HG03442 (cell line): Measurements from ENCODE around the gene QSOX2.

ENCODE experiments used
- ATAC-seq: cut with Tn5 transposase; IDR thresholded peaks from one replicate; pipeline ENCODE4 v1.9.1; 2021; ENCODE audit warnings: mild to moderate bottlenecking, moderate library complexity; ENCODE audit not compliant: unreplicated experiment

The QSOX2 gene

GRCh38 chr9:136204838-136205706, 40.5 kb downstream of the QSOX2 start, which contains the start of gene LHX3:
Gene LHX3, minus strand, starts transcription at chr9:136205128. Its CDS starts 116 bp downstream, at chr9:136205012.
- ATAC-seq, result no peak

DNA sequence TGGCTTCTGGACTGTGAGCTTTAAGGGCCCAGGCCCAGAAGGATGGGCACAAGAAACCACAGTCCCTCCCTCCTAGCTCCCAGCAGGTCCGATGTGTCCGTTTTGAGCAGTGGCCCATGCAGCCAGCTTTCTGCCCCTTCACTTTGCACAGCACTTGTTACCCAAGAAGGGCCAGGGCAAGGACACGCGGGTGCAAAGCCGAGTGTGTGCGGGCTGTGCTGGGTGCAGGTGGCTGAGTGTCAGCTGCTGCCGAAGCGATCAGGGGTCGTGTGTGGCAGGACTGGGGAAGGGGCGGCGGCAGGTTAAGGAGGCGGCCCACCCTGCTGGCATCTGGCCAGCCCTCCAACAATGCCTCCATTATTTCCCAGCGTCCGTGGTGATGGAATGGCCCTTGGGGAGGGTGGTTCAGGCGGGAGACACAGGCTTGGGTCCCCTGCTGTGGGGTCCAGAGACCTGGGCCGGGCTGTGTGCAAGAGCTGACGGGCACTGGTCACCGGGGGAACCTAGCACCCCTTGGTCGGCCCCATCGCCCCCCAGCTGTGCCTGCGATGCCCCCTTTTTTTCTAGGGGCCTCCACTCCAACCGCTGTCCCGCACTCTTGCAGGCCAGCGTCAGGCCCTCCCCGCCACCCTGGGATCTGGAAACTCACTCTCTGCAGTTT, 41.3 kb downstream of the QSOX2 start:
- ATAC-seq, result no peak

DNA sequence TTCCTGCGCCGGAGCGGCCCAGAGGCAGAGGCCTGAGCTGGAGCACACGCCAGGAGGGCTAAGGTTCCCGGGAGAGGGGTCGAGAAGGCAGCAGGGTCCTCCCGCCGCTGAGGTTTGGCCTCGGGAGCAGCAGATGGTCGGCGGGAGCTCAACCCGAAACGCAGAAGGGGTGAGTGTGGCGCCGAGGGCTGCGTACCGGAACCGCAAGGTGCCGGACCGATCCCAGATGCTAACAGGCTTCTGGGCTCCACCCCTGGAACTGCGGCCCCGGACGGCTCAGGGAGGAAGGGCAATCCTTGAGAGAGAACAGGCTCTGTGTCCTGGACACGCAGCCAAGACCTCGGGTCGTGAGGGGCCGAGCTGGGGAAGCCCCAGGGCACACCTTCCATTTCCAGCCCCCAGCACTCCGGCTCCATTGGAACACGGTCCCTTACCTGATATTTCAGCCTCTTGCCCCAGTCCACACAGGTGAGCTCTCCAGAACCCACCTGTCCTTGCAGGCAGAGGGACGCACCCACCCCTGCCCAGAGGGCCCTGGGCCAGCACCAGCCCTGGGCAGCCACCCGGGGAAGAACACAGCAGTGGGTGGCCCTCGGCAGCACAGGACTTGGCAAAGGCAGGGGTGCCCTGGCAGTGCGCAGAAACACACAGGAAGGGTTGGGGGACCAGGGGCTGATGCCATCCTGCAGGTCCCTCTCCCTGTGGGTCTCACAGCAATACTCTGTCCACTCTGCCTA, 42.0 kb downstream of the QSOX2 start:
- no peak for ATAC-seq

DNA sequence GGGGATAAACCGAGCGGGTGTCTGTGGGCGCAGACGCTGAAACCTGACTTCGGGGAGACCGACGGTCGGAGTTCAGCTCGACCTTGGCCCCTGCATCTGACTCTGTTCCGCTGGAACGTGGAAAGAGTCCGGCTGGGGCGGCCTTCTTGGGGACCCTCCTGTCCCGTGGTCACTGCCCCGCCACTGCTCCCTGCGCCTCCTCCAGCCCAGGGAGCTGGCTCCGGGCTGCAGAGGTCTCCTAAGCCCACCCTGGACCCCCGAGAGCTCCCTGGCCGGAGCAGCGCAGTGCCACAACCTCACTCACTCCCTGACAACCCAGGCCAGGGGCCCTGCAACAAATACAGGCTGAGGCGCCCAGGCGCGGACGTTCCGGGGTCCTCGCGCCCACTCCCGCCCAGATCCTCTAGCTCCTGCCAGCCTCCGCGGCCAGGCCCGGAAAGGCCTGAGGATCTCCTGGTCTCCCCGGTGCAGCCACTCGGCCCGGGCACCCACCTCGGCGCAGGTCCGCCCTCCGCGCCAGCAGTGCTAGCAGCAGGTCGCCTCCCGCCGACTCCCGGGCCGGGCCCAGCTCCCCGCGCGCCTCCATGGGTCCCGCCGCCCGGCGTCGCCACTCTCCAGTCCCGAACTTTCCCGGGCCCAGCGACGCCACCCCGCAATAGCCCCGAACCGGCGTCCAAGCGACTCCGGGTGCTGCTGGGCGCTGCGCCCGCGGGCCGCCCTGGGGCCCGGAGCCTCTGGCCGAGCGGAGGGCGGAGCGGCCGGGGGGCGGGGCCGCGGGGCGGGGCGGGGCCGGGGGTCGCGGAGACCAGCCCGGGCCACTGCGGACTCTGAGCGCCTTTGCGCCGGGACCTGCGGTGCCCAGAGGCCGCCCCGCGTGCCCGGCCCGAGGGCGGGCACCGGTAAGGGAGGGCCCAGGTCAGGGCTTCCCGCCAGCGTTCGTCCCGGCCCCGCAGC, 42.9 kb downstream of the QSOX2 start:
- ATAC-seq, result no peak

GRCh38 chr9:136201609-136202453, 43.8 kb downstream of the QSOX2 start:
- no peak for ATAC-seq

DNA sequence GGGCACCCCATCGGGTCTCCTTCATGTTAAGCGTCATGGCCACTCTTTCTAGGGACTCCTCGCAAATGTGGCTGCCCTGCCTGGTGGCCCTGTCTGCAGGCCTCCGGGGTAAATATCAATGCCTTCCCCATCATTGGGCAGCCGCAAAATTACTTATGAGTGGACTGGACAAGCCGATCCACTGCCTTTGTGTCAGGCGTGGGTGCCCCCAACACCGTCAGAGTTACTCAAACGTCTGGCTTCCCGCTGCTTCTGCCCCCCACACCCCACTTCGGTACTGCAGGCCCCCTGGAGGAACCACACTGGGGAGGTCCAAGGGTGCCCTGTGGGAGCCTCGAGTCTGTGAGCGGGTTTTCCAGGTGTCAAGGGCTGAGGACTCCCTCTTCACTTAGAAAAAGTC, 44.4 kb downstream of the QSOX2 start:
- ATAC-seq, result no peak

DNA sequence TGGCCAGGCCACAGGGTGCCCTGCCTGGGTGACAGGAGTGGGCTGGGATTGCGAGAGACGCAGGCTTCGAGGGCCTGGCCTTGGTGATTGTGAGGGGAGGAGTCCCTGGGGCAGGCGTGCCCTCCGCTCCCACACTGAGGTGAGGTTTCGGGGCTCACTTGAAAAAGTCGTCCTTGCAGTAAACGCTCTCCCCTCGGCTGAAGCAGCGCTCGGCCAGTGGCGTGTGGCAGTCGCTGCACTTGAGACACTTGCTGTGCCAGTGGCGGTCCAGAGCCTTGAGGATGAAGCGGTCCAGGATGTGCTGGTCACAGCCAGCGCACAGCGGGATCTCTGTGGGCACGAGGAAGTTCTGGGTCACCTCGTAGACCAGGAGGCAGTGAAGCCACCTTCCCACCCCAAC, 45.2 kb downstream of the QSOX2 start:
- ATAC-seq, result no peak

GRCh38 chr9:136199391-136200288, 46.0 kb downstream of the QSOX2 start:
- no peak for ATAC-seq

DNA sequence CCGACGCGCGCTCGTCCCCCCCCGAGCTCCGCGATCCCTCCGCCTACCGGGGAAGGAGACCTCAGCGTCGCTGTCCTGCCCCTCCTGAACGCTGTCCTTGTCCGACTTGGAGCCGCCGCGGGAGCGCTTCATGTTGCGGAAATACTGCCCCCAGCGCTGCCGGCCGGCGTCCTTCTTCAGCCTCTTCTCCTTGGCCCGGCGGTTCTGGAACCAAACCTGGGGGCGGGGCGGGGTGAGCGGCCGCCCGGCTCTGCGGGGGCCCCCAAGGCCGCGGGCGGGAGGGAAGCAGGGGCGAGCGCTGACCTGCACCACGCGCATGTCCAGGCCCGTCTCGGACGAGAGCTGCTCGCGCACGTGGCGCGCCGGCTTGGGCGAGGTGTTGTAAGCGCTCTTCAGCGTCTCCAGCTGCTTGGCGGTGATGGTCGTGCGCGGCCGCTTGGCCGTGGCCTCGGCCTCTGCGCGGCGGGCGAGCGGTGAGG, 47.0 kb downstream of the QSOX2 start:
- no peak for ATAC-seq

GRCh38 chr9:136197930-136198604, 47.5 kb downstream of the QSOX2 start:
- ATAC-seq, result no peak

GRCh38 chr9:136197084-136197875, 48.3 kb downstream of the QSOX2 start:
- no peak for ATAC-seq

DNA sequence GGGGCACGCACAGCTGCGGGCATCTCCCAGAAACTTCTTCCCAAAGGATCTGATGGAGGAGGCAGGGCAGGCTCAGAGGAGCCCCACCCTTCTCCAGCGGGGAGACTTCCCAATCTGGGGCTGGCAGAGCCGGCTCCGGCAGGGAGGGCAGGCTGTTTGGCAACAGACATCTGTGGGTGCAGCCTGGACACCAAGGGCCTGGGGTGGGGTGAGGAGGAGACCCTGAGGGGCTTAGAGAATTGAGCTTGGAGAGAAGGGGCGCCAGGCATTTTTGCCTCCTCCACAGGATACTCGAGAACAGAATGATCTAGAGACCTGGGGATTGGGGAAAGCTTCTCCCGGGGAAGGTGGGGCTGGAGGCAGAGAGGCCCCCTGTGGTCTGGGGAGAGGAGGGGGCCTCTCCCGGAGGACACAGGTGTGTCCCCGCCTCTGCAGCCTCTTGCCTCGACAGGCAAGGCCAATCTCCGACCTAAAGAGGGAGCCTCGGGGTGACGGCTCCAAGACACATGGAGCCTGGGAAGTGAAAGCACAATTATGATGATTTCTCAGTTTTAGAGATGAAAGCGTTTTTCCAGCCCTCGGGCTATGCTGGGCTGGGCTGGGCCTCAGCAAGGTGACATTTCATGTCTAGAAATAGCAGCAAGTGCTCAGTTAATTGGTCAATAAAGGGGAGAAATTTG, 49.1 kb downstream of the QSOX2 start:
- no peak for ATAC-seq

GRCh38 chr9:136194540-136194939, 51.1 kb downstream of the QSOX2 start:
- ATAC-seq, result no peak

DNA sequence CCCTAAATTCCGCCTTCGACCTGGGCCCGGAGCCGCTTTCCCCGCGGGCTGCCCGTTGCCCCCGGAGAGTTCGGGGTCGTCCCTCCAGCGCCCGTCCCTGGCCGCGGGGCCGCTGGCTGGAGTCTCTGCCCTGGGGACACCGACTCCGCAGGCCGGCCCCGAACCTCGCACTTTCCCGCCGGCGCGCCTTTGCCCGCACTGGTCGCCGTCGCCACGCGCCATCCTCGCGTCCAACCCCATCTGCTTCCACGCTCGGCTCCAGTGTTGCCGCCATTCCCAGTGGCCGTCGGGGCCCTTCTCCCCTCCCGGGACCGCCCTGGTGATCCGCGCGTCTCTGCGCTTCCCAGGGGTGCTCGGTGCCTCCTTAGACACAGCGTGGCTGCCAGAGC, 51.7 kb downstream of the QSOX2 start:
- ATAC-seq, result no peak

DNA sequence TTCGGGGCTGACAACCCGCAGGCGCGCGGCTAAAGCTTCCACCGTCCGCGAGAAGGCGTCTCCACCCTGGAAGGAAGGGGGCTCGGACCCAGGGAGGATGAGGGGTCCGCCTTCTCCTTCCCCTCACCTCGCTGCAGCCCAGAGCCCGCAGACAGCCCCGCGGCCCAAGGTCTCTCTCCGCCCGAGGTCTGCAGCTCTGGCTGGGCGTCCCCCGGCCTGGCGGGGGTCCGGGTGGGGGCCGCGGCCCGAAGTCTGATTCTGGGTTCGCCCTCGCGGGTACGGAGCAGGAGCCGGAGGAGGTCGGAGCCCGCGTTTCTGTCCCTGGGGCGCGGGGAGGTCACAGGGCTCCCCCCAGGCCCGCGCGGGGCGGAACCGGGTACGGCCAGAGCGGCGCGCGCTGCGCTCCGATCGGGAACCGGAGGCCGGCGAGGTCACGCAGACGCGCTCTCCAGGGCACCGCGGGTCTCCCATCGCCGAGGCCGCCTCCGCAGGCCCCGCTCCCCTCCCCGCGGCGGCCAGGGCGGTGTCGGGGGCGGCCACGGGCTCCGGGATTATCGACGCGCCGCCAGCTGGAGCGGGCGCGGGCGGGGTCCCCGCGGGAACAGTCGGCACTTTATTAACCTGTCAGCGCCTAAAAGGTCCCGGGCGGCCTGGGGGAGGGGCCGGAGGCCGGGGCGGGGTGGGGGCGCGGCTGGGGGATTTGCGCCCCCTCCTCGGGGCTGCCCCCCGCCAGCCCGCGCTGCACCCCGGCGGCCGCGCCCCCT, 52.3 kb downstream of the QSOX2 start:
- ATAC-seq, result no peak
